ENCODE measurements around the gene OR10AD1. TPM values are rescaled to one million over a fixed set of nuclear protein-coding genes. Genes with fewer than 3 reads are reported as not detected.

Gene OR10AD1
- total and polyA plus RNA-seq, 10 of the 15 experiments (the other 5 are each of a cell fraction or from before 2014, with no cell fraction given) = 0.04 to 0.12 TPM; not detected in 8

GRCh38 chr12:48202766-48203165 is 326 bp downstream of the OR10AD1 start:
- H3K4me3 ChIP-seq = no peak overlapping the region
- CTCF ChIA-PET = no interaction called here
- H3K9ac ChIP-seq (ENCODE audit: control insufficient read depth, insufficient read depth, low read length) = no peak overlapping the region
- in situ Hi-C loops (cut with MboI) = no loop called here
- no peak overlapping the region for H2AFZ ChIP-seq (ENCODE audit: control insufficient read depth, low read depth, low read length)
- POLR2A ChIA-PET = no interaction called here
- ATAC-seq = no peak
- TF ChIP-seq CUX1 (IDR thresholded peaks at IDR 0.05; ENCODE audit: insufficient replicate concordance, low read depth, low read length) (no peak), BRCA1 (IDR thresholded peaks at IDR 0.05; ENCODE audit: low read depth, low read length) (no peak), CBX5 (IDR thresholded peaks at IDR 0.05; ENCODE audit: low read depth) (no peak), FOXM1 (IDR thresholded peaks at IDR 0.05; ENCODE audit: low read depth, low read length) (no peak), SIN3A (IDR thresholded peaks at IDR 0.05; ENCODE audit: low read depth, low read length) (no peak), E2F8 (IDR thresholded peaks at IDR 0.05; ENCODE audit: low read depth, partially characterized antibody) (no peak), HDAC2 (IDR thresholded peaks at IDR 0.05) (no peak), BCL3 (IDR thresholded peaks at IDR 0.05; ENCODE audit: borderline replicate concordance, insufficient read depth, low read depth, low read length, poor library complexity, severe bottlenecking) (no peak), NFYB (IDR thresholded peaks at IDR 0.05; ENCODE audit: insufficient read depth, low read depth, low read length) (no peak), SMC3 (IDR thresholded peaks at IDR 0.05; ENCODE audit: borderline replicate concordance, low read length) (no peak), NBN (IDR thresholded peaks at IDR 0.05) (no peak), ZNF207 (IDR thresholded peaks at IDR 0.05; ENCODE audit: borderline replicate concordance) (no peak)
- H3K9me3 ChIP-seq (replicated peaks; ENCODE audit: control insufficient read depth, insufficient read depth, low read length) = peaks cover 8% of the 10 kb centered on the region
- FAIRE-seq = no peak
- H4K20me1 ChIP-seq (ENCODE audit: control insufficient read depth, insufficient read depth) = no peaks in the 10 kb centered on the region
- no peaks in the 10 kb centered on the region for H3K36me3 ChIP-seq (ENCODE audit: control insufficient read depth in 2 of 2, insufficient read depth in 2 of 2, low read length in 1 of 2)
- 91% methylated on average over 8 of the region's 8 CpGs for WGBS (ENCODE audit: insufficient coverage, insufficient replicate concordance, low lambda C conversion rate, missing lambda C conversion rate)
- RAD21 ChIA-PET (ENCODE audit: unreplicated experiment) = no interaction called here
- no peak for DNase-seq (ENCODE audit: low read depth, low spot score)
- 0 out of 2 replicates have a peak, but pooled peaks cover 2% of the 10 kb centered on the region for H3K4me1 ChIP-seq (ENCODE audit: control insufficient read depth, insufficient read depth, low read length)
- no peak overlapping the region for H3K4me2 ChIP-seq (ENCODE audit: control insufficient read depth, insufficient read depth)
- no TSS peak for BruUV-seq (replicated peaks)
- SMC1A ChIA-PET (ENCODE audit: uncharacterized antibody, unreplicated experiment) = no interaction called here
- H3K27me3 ChIP-seq (replicated peaks in 1 of 2; ENCODE audit: control insufficient read depth in 2 of 2, insufficient read depth in 2 of 2, low read length in 1 of 2) = no peaks in the 10 kb centered on the region
- no peak overlapping the region for H3K27ac ChIP-seq (ENCODE audit: control insufficient read depth, insufficient read depth)
- intact Hi-C loops (cut with micrococcal nuclease; ENCODE audit: unreplicated experiment) = no loop called here
- peaks cover 13% of the 10 kb centered on the region for H3K79me2 ChIP-seq (ENCODE audit: control insufficient read depth, insufficient read depth, low read length)
